GM23338 (cell line): ENCODE measurements around the gene TSHZ2. TPM values are rescaled to one million over a fixed set of nuclear protein-coding genes. Genes with fewer than 3 reads are reported as not detected.

Experiments used
- ATAC-seq: fragments of 200-7000 bp; cut with Tn5 transposase; 3 replicates; pipeline ENCODE4 v1.9.1; 2020
- DNase-seq: peaks from one replicate; pipeline ENCODE4 v3.0.0-alpha.2; 2015; ENCODE audit warnings: low spot score
- H2AFZ ChIP-seq: fragments of 200-600 bp; sonication (generic); 2 replicates; pipeline ENCODE4 v1.8.0; 2016; ENCODE audit warnings: antibody characterized with exemption, mild to moderate bottlenecking, moderate library complexity
- H3F3A ChIP-seq: fragments of 200-600 bp; sonication (generic); replicated peaks from 2 replicates; pipeline ENCODE4 v1.8.0; 2017; ENCODE audit warnings: antibody characterized with exemption, mixed run types, low read depth
- H3K27ac ChIP-seq: fragments of 200-600 bp; sonication (generic); 2 replicates; pipeline ENCODE4 v1.6.1; 2016; ENCODE audit warnings: low read depth
- H3K27me3 ChIP-seq: fragments of 200-600 bp; sonication (generic); 2 replicates; pipeline ENCODE4 v1.8.0; 2016; ENCODE audit warnings: mild to moderate bottlenecking, mixed run types, moderate library complexity; ENCODE audit not compliant: insufficient read depth
- H3K36me3 ChIP-seq: fragments of 200-600 bp; sonication (generic); 2 replicates; pipeline ENCODE4 v1.8.0; 2016; ENCODE audit warnings: mild to moderate bottlenecking; ENCODE audit not compliant: insufficient read depth
- H3K4me1 ChIP-seq: fragments of 200-600 bp; sonication (generic); 2 replicates; pipeline ENCODE4 v1.8.0; 2016; ENCODE audit warnings: mild to moderate bottlenecking, moderate library complexity; ENCODE audit not compliant: insufficient read depth
- H3K4me2 ChIP-seq: fragments of 200-600 bp; sonication (generic); 2 replicates; pipeline ENCODE4 v1.7.1; 2017; ENCODE audit warnings: mixed run types
- H3K4me3 ChIP-seq: fragments of 200-600 bp; sonication (generic); 2 replicates; pipeline ENCODE4 v1.6.1; 2016; ENCODE audit warnings: mixed run types
- H3K79me2 ChIP-seq: fragments of 200-600 bp; sonication (generic); replicated peaks from 2 replicates; pipeline ENCODE4 v1.8.0; 2017; ENCODE audit warnings: mild to moderate bottlenecking; ENCODE audit not compliant: insufficient read depth
- H3K9me2 ChIP-seq: fragments of 200-600 bp; sonication (generic); 2 replicates; pipeline ENCODE4 v1.8.0; 2017; ENCODE audit not compliant: insufficient read depth
- H4K20me1 ChIP-seq: fragments of 200-600 bp; sonication (generic); replicated peaks from 2 replicates; pipeline ENCODE4 v1.8.0; 2017; ENCODE audit warnings: mild to moderate bottlenecking; ENCODE audit not compliant: insufficient read depth
- H3K27ac Mint-ChIP-seq: 2 replicates; pipeline ENCODE4 v1.8.0; 2020; ENCODE audit warnings: inconsistent platforms, mild to moderate bottlenecking, moderate library complexity, mixed read lengths
- H3K27me3 Mint-ChIP-seq: 3 replicates; pipeline ENCODE4 v1.8.0; 2022; ENCODE audit warnings: low read depth, mild to moderate bottlenecking, moderate library complexity, mixed read lengths, inconsistent platforms; ENCODE audit not compliant: insufficient read depth, poor library complexity
- H3K36me3 Mint-ChIP-seq: 3 replicates; pipeline ENCODE4 v1.8.0; 2021; ENCODE audit warnings: low read depth, mild to moderate bottlenecking, inconsistent platforms, moderate library complexity, mixed read lengths
- H3K4me1 Mint-ChIP-seq: 3 replicates; pipeline ENCODE4 v1.8.0; 2020; ENCODE audit warnings: mild to moderate bottlenecking, inconsistent platforms, mixed read lengths
- H3K4me3 Mint-ChIP-seq: 3 replicates; pipeline ENCODE4 v1.8.0; 2021; ENCODE audit warnings: moderate library complexity, mild to moderate bottlenecking, inconsistent platforms, mixed read lengths
- H3K9me3 Mint-ChIP-seq: 3 replicates; pipeline ENCODE4 v1.8.0; 2020; ENCODE audit warnings: moderate library complexity, mild to moderate bottlenecking, inconsistent platforms, mixed read lengths
- CTCF ChIP-seq, 2 experiments: fragments of 200-600 bp in 1 of 2; sonication (generic) in 1 of 2; conservative IDR thresholded peaks; 2 replicates each; pipeline versions ENCODE4 v1.5.1 to v1.6.1; 2016 to 2017; ENCODE audit warnings: antibody characterized with exemption in 2 of 2, low read depth in 2 of 2, mild to moderate bottlenecking in 2 of 2, moderate library complexity in 1 of 2
- JUNB ChIP-seq: IDR thresholded peaks from one replicate; pipeline ENCODE4 v1.6.1; 2016; ENCODE audit warnings: antibody characterized with exemption; ENCODE audit not compliant: unreplicated experiment
- NANOG ChIP-seq: IDR thresholded peaks from 2 replicates; pipeline ENCODE4 v1.6.1; 2016; ENCODE audit warnings: antibody characterized with exemption, borderline replicate concordance
- POLR2AphosphoS5 ChIP-seq: IDR thresholded peaks from 2 replicates; pipeline ENCODE4 v1.6.1; 2016; ENCODE audit warnings: antibody characterized with exemption, low read depth
- STAT1 ChIP-seq: IDR thresholded peaks from one replicate; pipeline ENCODE4 v1.6.1; 2016; ENCODE audit warnings: antibody characterized with exemption; ENCODE audit not compliant: unreplicated experiment
- ZNF114 ChIP-seq: fragments of 250-450 bp; sonication (Bioruptor Pico); IDR thresholded peaks from 2 replicates; pipeline ENCODE4 v1.5.0; 2020; ENCODE audit warnings: mild to moderate bottlenecking, moderate library complexity
- polyA plus RNA-seq: library from polyadenylated mRNA; unstranded; fragments of >200 nt; fragmentation: Nextera tagmentation; extraction: Ambion mirVana; gene quantifications from 2 replicates; pipeline ENCODE4 v1.2.1, GENCODE V29; 2016
- total RNA-seq: library from RNA; depleted of rRNA; stranded (reverse); fragments of >200 nt; shearing (Covaris generic); gene quantifications from 2 replicates; pipeline ENCODE4 v1.2.3, GENCODE V29; 2014
- TF ChIP-seq, protein P1 (sequence below): IDR thresholded peaks from one replicate; pipeline ENCODE4 v1.6.1; 2018; ENCODE audit warnings: antibody characterized with exemption; ENCODE audit not compliant: unreplicated experiment

TSHZ2 gene
- total and polyA plus RNA-seq, 2 experiments from 2014 or later = 0.49 to 1.3 TPM

- no peak for TF ChIP-seq ZNF114
These were observed 17.3 kb upstream of the TSHZ2 start (continued) for GRCh38 chr20:52954849-52955248.

GRCh38 chr20:52958211-52958610 is 13.9 kb upstream of the TSHZ2 start:
- Histone ChIP-seq H2AFZ (no peak overlapping the region), H3K27me3 (no peaks in the 10 kb centered on the region), H3K9me2 (peaks cover 12% of the 10 kb centered on the region; the same call in 1 of the 2 replicates), H3K4me1 (no peaks in the 10 kb centered on the region), H3F3A (no peaks in the 10 kb centered on the region), H3K4me3 (no peak overlapping the region), H3K79me2 (no peaks in the 10 kb centered on the region), H3K36me3 (no peaks in the 10 kb centered on the region), H3K27ac (no peak overlapping the region), H3K4me2 (no peak overlapping the region), H4K20me1 (no peaks in the 10 kb centered on the region)
- DNase-seq (no peak), ATAC-seq (no peak)
- Mint-ChIP-seq H3K27me3 (no peaks in the 10 kb centered on the region), H3K36me3 (no peaks in the 10 kb centered on the region), H3K27ac (no peak overlapping the region), H3K4me1 (no peaks in the 10 kb centered on the region), H3K4me3 (no peak overlapping the region), H3K9me3 (no peaks in the 10 kb centered on the region; the same call in 2 of the 3 replicates)
- TF ChIP-seq NANOG (no peak), POLR2AphosphoS5 (no peak), STAT1 (no peak)
- TF ChIP-seq, protein P1, sequence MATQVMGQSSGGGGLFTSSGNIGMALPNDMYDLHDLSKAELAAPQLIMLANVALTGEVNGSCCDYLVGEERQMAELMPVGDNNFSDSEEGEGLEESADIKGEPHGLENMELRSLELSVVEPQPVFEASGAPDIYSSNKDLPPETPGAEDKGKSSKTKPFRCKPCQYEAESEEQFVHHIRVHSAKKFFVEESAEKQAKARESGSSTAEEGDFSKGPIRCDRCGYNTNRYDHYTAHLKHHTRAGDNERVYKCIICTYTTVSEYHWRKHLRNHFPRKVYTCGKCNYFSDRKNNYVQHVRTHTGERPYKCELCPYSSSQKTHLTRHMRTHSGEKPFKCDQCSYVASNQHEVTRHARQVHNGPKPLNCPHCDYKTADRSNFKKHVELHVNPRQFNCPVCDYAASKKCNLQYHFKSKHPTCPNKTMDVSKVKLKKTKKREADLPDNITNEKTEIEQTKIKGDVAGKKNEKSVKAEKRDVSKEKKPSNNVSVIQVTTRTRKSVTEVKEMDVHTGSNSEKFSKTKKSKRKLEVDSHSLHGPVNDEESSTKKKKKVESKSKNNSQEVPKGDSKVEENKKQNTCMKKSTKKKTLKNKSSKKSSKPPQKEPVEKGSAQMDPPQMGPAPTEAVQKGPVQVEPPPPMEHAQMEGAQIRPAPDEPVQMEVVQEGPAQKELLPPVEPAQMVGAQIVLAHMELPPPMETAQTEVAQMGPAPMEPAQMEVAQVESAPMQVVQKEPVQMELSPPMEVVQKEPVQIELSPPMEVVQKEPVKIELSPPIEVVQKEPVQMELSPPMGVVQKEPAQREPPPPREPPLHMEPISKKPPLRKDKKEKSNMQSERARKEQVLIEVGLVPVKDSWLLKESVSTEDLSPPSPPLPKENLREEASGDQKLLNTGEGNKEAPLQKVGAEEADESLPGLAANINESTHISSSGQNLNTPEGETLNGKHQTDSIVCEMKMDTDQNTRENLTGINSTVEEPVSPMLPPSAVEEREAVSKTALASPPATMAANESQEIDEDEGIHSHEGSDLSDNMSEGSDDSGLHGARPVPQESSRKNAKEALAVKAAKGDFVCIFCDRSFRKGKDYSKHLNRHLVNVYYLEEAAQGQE = no peak

DNA sequence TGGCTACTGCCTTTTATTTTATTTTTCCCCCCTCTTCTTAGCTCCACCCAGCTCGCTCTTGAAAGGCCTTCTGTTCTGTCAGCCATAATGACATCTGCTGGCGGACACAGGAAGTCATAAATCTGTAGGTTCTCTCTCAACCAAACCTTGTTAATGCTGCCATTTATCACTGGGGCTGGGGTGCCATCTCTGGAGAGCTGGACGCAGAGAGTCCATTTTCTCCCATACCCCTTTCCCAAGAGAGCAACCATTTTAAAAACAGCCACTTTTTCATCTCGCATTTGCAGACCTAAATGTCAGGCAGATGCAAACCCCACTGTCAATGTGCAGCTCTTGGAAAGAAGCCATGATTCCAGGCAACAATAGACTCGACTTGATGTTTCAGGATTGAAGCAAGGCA is 13.0 kb upstream of the TSHZ2 start:
- Histone ChIP-seq H3K4me2 (no peak overlapping the region), H3K27me3 (no peaks in the 10 kb centered on the region), H2AFZ (0 out of 2 replicates have a peak overlapping the region, but pooled peaks have one; percentile 16), H3K27ac (no peak overlapping the region), H3F3A (no peaks in the 10 kb centered on the region), H3K4me1 (no peaks in the 10 kb centered on the region), H3K9me2 (0 out of 2 replicates have a peak, but pooled peaks cover 9% of the 10 kb centered on the region), H3K79me2 (no peaks in the 10 kb centered on the region), H3K4me3 (no peak overlapping the region), H4K20me1 (no peaks in the 10 kb centered on the region), H3K36me3 (no peaks in the 10 kb centered on the region)
- Mint-ChIP-seq H3K9me3 (no peaks in the 10 kb centered on the region; the same call in 2 of the 3 replicates), H3K27me3 (no peaks in the 10 kb centered on the region), H3K27ac (no peak overlapping the region), H3K4me3 (no peak overlapping the region), H3K4me1 (peaks cover 6% of the 10 kb centered on the region; the same call in 2 of the 3 replicates), H3K36me3 (no peaks in the 10 kb centered on the region)
- peak; percentile 44 for DNase-seq
- ATAC-seq = peak; percentile 51
- no peak for TF ChIP-seq JUNB
- peak; percentile 32 to 43 for TF ChIP-seq CTCF (conservative IDR thresholded peaks at IDR 0.05; ENCODE audit: low read depth in 2 of 2)
